ENCODE results near the gene SEPTIN10.

GRCh38 chr2:109633284-109633961 is 19.7 kb upstream of the SEPTIN10 start:
- no peak for TF ChIP-seq CTCF (IDR thresholded peaks at IDR 0.05)
- TF ChIP-seq POLR2A (IDR thresholded peaks at IDR 0.05), result no peak
- TF ChIP-seq POLR2AphosphoS5 (IDR thresholded peaks at IDR 0.05), result no peak
- no peak for TF ChIP-seq EP300 (IDR thresholded peaks at IDR 0.05)

All from sigmoid colon (tissue), 4 donors.